Activated CD8-positive, alpha-beta memory T cell treated with anti-CD3 and anti-CD28 coated beads, Interleukin-2, amount 50 U/mL, for 1 hour (primary cell): ENCODE data around the gene PRCD.
A peak's percentile ranks its signal among the peaks of the same experiment; 100 is the strongest.
"Not testable (repeated sequence)": the region's sequence is repeated elsewhere in the genome, so short reads cannot be mapped to it uniquely, and the experiment has no call there.

Experiments
- DNase-seq: peaks from one replicate; pipeline ENCODE4 v3.0.0-alpha.2; 2020; ENCODE audit errors: extremely low read depth

Gene PRCD

DNA sequence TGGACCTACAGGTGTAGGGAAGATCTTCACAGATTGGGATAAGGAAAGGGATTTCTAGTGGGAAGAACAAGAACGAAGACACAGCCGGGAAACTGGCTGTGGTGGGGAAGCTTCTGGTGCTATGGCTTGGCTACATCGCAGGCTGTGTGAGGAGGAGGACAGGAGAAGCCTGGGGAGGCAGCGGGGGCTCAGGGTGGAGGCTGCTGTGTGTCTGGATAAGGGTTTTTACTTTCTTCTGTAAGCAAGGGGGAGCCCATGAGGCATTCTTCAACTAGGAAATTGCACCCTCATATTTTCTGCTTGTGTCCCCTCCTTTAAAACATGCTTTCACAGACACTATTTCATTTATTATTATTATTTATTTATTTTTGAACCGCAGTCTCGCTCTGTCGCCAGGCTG, 35.7 kb upstream of the PRCD start:
- DNase-seq = no peak

DNA sequence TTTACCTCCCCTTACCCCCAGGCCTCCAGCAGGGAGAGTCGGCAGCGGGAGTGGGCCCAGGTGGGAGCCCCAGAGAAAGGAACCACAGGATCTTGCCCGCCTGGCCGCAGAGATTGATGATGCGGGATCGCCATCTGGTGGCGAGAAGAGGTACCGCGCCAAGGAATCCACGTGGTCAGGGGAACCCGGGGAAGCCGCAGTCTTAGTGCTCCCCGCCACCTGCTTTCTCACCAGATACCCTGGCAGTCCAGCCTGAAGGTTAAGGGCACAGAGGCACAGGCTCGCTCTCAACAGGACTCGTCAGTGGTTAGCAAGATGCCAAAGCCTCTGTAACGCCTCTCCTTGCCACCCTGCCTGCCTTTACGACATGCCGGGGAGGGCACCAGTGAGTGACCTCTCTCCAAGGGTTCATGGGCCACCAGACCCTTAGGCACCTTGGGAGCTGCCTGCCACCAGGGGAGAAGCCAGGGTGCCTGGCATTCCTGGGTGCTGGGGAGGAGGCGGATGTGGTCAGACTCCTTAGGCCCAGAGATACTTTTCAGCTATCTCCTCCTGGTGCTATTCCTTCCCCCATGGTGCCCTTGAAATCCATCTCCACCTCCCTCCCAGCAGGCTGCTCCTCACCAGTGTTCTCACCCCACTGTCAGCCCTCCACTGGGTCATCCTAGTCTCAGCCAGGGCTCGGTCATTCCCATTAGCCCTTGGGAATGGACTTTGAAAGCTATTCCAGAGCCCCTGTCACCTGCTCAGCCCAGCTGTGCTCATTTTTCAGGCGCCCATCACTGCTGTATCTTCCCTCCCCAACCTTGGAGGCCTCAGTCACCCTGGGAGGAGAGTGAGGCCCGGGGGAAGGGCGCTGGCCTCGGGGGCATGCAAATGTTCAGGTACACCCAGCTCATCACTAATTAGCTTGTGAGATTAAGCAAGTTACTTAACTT, 33.2 kb upstream of the PRCD start:
- DNase-seq = peak; percentile 68

DNA sequence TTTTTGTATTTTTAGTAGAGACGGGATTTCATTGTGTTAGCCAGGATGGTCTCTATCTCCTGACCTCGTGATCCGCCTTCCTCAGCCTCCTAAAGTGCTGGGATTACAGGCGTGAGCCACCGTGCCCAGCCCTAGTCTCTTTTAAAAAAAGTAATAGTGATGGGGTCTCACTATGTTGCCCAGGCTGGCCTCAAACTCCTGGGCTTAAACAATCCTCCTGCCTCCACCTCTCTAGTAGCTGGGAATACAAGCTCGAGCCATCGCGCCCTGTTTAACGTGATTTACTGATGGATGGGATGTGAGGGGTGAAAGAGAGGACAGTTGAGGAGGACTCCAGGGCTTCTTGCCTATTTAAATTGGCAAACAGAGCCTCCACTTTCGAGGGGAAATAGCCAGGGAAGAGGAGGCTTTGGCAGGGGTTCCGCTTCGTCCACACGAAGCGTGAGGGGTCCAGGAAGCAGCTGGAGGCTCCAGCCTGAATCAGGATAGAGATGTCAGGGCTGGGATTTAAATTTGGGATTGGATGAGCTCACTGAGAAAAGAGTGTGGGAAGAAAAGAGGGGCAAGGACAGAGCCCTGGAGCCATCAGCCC, 31.3 kb upstream of the PRCD start:
- not testable (repeated sequence) for DNase-seq

DNA sequence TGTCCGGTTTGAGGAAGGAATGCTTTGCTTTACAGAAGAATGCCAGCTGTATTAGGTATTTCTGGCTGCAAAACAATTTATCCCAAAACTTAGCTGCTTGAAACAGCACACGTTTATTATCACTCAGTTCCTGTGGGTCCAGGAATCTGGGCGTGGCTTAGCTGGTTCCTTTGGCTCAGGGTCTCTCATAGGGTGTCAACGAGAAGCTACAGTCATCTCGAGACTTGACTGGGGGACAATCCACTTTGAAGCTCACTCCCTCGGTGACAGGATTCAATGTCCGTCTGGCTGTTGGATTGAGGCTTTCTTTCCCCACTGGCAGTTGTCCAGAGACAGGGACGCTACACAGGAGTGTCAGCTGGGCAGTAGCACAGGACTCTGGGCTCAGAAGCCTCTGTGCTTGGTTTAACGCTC, 29.0 kb upstream of the PRCD start:
- no peak for DNase-seq

DNA sequence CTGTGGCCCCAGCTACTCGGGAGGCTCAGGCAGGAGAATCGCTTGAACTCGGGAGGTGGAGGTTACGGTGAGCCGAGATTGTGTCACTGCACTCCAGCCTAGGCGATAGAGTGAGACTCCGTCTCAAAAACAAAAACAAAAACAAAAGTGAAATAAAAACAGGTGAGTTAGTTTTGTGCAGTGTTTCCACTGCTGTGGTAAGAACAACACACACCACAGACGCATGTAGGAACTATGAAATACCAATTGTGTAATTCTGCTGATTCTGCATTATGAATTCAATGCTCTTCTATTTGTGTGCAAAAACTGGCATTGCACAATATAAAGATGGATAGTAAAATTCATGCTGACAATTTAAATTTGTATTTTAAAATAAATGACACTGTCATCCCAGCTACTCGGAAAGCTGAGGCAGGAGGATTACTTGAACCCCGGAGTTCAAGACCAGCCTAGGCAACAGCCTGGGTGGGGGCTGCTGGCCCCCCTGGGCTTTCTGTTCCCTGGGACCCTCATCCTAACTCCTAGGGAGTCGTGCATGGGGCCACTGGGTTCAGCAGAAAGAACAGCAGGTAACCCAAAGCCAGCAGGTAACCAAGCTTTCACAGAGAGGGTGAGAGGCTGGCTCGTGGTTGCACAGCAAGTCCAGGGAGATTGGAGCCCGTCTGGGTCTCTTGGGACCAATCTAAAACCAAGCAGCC, 28.0 kb upstream of the PRCD start:
- DNase-seq = no peak

DNA sequence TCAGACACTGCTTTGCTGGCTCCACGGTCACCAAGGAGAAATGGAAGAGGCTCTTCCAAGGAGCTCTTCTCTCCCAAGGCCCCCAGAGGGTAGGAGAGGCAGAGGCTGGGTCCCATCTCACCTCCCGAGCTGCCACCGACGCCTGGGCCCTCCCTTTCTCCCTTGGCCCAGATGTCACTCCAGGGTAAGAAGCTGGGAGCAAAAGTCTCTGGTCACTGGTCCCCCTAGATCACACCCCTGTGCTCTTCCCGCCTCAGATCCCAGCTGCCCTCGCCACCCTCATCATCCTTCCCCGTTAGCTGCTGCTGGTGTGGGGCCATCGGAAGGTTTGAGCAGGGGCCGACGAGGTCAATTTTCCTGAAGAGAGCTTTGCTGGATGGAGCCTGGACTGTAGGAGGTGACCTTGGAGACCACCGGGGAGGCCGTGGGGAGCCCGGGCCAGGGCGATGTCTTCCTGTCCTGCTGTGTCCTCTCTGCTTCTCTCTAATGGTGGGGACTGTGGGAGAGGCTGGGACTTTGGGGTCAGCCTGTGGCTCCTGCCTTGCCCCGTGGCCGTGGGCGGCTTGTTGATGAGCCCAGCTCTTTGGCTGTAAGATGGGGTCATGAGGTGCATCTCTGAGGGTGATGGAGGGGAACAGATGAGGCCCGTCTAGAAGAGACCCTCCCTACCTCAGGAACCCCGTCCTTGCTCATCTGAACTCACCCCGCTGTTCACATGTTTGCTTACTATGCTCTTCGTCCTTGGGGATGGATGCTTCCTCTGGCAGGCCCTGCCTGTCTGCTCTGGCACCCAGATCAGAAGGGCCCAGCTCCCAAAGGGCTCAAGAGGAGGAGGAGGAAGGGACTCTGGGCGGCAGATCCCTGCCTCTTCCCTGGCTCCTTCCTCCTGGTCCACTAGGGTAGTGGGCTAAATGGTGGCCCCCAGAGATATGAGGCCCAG, 27.2 kb upstream of the PRCD start:
- no peak for DNase-seq

DNA sequence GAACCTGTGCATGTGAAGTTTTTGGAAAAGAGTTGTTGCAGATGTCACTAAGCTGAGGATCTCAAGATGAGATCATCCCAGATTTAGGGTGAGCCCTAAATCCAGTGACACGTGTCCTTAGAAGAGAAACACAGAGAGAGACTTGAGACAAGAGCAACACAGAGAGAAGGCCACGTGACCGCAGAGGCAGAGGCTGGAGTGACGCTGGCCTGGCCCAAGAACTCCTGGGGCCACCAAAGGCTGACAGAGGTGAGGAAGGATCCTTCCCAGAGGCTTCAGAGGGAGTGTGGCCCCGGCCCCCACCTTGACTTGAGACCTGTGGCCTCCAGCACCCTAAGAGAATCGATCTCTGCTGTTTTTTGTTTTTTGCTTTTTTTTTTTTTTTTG, 26.5 kb upstream of the PRCD start:
- DNase-seq = no peak

DNA sequence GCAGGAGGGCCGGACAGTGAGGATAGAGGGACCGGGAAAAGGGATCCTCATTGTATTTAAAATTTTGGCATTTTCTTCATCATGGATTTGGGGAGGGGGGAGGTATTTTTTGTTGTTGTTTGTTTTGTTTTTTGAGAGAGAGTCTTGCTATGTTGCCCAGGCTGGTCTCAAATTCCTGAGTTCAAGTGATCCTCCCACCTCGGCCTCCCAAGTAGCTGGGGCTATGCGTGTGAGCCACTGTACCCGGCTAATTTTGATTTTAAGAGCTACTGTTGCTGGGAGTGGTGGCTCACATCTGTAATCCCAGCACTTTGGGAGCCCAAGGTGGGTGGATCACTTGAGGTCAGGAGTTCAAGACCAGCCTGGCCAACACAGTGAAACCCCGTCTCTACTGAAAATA, 25.5 kb upstream of the PRCD start:
- DNase-seq = not testable (repeated sequence)

DNA sequence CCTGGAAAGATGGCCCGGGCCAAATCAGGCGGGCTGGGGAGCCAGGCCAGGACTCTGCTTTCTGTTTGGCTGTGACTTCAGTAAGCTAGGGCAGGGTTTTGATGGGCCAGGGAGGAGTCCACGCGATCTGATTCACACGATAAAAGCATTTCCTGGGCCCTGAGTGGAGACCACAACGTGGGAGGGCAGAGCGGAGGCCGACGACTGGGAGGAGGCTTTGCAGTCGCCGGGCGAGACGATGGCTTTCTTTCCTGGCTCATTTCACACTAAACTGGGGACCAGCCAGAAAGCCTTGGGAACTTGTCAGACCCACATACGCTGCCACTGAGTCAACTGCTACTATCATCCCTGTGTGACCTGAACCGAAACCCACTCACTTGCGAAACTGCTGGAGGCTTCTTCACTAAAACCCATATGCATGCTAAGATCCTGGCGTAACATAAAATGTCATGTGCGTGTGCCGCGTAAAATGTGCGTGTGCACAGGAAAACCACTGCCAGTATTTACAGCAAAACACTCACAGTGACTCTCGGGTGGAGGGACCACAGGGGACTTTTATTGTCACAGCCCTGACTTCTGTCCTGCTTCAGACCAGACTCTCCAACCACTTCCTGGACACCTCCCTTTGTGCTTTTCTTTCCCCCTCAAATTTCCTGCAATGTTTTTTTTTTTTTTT, 24.4 kb upstream of the PRCD start:
- peak; percentile 90 for DNase-seq

DNA sequence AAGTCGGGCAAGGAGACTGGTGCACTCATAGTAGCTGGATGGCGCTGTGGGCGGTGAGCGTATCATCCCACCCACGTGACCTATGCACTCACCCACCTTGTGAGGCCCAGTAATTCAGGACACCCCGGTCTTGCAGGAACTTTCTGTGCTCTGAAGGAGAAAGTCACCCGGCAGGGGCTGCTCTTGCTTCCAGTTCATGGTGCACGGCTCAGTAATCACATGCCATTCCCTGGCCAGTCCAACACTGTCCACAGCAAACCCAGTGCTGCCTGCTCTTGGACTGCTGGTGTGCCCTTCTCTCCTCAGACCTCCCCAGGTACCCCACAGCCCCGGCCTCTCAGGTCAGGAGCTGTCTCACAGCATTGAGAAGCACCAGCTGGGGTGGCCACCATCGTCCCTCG, 22.2 kb upstream of the PRCD start:
- DNase-seq = no peak

DNA sequence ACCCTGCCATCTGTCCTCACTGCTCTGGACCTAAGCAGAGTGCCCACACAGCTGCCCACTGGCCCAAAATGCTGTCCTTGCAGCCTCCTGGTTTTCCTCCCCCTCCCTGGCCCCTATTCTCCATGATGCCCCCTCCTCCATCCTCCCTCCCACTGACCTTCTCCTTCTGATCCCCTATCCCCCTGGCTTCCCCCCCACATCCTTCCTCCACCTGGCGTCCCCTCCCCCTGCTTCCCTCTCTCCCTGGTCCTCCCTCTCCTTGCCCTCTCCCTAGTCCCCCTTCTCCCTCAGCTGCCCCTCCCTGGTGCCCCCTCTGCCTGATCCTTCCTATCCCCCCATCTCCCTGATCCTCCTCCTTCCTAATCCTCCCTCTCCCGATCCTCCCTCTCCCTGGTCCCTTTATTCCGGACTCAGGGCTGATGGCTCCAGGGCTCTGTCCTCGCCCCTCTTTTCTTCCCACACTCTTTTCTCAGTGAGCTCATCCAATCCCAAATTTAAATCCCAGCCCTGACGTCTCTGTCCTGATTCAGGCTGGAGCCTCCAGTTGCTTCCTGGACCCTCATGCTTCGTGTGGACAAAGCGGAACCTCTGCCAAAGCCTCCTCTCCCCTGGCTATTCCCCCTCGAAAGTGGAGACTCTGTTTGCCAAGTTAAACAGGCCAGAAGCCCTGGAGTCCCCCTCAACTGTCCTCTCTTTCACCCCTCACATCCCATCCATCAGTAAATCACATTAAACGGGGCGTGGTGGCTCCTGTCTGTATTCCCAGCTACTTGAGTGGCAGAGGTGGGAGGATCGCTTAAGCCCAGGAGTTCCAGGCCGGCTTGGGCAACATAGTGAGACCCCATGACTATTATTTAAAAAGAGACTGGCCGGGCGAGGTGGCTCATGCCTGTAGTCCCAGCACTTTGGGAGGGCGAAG, 20.5 kb upstream of the PRCD start:
- DNase-seq = no peak

DNA sequence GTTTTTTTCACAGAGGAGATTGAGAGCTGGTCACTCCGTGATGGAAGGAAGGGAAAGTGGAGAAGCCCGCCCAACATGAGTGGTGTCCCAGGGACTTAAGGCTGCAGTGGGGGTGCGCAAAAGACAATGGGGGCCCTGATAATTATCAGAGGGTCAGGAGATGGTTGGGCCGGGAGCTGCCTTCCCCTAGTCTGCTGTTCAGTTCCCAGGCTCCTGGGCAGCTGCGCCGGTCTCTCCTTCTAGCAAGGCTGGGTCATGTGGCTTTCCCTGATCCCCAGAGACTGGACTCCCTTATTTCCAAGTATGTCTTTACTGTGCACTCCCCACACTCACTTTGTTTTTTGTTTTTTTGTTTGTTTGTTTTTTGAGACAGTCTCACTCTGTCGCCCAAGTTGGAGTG, 18.6 kb upstream of the PRCD start:
- no peak for DNase-seq

DNA sequence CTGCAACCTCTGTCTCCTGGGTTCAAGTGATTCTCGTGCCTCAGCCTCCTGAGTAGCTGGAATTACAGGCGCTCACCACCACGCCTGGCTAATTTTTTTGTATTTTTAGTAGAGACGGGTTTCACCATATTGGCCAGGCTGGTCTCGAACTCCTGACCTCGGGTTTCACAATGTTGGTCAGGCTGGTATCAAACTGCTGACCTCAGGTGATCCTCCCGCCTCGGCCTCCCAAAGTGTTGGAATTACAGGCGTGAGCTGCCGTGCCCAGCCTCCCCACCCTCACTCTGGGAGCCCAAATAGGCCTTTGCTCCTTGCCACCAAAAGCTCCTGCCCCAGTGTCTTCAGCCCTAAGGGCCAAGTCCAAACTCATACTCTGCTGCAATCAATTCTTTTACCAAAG, 18.2 kb upstream of the PRCD start:
- not testable (repeated sequence) for DNase-seq

DNA sequence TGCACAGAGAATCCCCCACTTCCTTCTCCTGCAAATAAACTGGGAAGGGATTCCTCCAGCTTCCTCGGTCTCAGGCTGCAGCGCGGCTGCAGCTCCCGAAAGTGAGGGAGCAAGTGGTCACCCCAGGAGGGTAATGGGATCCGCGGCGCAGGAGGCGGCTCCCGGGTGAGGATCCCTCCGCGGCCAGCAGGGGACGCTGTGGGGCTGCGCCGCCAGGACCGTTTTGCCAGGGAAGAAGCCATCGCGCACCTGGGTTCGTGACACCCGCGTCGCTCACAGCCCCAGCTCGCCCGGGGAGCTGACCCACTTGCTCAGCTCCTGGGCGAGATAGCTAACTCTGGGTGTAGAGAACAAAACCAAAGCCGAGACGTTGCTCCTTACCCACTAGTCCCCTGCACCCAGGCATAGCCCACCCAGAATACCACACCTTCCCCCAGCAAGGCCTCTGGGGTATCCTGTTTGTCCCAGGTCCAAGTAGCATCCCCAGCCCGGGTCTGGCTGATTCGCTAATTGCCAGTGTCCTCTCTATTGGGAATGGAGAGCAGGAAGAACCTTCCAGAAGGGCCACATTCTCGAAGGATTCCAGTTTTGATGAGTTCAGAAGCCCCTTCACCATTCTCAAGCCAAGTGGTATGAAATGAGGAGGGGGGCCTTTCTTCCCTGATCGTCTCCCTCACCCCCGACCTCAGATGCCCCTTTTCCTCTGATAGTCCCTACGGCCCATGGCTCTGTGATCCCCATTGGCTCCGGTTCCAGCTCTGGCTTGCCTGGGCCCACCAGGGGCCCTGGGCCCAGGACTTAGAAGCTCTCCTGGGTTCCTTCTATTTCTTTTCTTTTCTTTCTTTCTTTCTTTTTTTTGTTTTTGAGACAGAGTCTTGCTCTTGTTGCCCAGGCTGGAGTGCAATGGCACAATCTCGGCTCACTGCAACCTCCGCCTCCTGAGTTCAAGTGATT, 16.5 kb upstream of the PRCD start:
- peak; percentile 60 for DNase-seq

DNA sequence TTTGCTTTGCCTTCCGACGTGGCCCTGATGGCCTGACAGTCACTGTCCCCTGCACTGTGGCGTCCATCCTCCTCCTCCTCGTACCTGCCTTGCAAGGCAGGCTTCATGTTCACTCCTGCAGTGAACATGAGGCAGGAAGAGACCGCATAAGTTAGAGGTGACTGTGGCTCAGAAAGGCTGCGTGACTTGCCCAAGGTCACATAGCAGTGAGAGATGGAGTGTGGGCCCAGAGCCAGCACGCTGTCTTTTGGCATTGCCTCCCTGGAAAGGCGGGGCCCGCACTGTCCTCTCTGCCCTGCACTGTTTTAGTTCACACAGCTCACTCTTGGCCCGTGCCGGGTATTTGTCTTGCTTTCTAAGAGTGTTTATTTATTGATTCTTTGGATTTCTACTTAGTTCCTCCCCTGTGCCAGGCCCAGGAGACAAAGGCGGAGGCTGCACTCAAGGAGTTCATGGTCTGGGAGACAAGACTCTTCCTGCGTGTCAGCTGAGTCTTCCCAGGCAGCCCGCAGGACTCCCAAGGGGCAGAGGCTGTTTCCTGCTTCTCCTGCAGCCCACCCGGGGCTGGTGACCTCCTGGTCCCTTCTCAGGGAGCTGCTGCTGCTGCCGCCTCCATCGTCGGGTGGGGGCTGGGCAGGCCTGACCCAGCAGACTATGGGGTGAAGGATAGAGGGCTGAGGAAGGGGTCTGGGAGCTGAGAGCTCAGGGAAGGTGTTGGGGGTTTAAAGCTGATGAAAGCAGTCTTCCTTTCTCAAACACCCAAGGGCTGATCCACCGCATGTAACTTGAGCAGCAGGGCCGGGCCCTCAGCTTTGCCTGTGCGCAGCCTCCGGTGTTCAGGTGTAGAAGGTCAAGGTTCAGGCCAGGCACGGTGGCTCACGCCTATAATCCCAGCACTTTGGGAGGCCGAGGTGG, 15.0 kb upstream of the PRCD start:
- DNase-seq = no peak

DNA sequence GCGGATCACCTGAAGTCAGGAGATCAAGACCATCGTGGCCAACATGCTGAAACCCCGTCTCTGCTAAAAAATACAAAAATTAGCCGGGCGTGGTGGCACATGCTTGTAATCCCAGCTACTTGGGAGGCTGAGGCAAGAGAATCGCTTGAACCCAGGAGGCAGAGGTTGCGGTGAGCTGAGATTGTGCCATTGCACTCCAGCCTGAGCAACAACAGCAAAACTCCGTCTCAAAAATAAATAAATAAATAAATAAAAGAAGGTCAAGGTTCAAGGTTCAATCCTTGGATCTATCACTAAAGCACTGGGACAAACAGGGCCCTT, 14.4 kb upstream of the PRCD start:
- not testable (repeated sequence) for DNase-seq

DNA sequence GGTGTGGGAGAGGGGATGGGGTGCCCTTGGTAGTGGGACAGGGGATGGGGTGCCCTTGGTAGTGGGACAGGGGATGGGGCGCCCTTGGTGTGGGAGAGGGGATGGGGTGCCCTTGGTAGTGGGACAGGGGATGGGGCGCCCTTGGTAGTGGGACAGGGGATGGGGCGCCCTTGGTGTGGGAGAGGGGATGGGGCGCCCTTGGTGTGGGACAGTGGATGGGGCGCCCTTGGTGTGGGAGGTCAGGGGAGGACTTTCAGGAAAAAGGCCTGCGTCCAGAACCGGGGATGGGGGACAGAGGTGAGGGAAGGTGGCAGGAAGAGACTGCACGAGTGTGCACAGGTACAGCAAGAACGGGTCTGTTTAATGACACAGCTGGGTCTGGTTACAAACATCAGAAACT, 12.8 kb upstream of the PRCD start:
- not testable (repeated sequence) for DNase-seq
